NCI-H446 treated with DMSO at 0.1 percent for 48 hours (cell line): ENCODE measurements around the gene NCEH1.
"Not testable (repeated sequence)": the region's sequence is repeated elsewhere in the genome, so short reads cannot be mapped to it uniquely, and the experiment has no call there.

Experiments used
- DNase-seq: peaks from one replicate; lab custom pipeline; 2025; lab: John Stamatoyannopoulos, UW

NCEH1 gene, protein sequence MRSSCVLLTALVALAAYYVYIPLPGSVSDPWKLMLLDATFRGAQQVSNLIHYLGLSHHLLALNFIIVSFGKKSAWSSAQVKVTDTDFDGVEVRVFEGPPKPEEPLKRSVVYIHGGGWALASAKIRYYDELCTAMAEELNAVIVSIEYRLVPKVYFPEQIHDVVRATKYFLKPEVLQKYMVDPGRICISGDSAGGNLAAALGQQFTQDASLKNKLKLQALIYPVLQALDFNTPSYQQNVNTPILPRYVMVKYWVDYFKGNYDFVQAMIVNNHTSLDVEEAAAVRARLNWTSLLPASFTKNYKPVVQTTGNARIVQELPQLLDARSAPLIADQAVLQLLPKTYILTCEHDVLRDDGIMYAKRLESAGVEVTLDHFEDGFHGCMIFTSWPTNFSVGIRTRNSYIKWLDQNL

DNA sequence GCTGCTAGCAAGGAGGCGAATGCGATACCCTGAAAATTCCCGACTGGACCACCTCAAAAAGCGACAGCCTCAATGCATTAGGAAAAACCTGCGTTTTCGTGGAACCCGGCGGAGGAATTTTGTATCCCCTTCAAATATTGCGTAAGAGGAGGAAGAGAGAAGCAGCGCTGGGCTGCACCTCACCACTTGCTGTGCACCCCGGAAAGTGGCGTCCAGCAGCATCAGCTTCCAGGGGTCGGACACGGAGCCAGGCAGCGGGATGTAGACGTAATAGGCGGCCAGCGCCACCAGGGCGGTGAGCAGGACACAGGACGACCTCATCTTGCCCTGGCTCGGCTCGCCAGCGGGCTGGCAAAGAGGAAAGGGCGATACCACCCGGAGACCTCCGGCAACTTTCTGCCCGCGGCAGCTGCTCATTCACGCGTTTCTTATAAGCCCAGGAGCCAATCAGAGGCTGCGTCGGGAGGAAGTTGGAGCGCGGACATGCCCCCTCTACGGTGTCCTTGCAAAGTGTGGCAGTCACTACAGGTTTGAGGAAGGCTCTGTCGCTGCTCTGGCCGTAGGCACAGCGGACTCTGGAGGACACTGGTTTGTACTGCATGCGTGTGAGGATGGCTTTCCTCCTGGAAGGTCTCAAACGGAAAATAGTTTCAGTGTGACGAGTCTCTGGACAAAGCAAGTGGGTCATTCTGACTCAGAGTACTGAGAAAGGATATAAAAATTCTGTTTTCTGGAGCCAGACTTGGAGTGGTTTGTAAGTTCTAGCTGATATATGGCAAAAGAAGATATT is at the start of gene NCEH1:
TSS of gene NCEH1 (minus strand) at position 404 of the 790 bp plus-strand sequence. CDS start at position 321, 83 bp downstream.
- DNase-seq: peak; percentile 84

DNA sequence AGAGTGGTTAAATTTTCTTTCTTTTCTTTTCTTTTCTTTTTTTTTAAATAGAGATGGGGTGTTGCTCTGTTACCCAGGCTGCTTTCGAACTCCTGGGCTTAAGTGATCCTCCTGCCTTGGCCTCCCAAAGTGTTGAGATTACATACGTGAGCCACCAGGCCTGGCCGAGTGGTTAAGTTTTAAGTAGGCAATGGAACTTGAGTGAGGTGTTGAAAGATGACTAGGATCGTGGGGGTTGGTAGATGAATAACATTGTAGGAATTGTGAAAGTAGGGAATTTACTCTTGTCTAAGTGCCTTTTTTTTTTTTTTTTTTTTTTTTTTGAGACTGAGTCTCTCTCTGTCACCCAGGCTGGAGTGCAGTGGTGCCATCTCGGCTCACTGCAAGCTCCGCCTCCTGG is 49.5 kb upstream of the NCEH1 start:
- not testable (repeated sequence) for DNase-seq

DNA sequence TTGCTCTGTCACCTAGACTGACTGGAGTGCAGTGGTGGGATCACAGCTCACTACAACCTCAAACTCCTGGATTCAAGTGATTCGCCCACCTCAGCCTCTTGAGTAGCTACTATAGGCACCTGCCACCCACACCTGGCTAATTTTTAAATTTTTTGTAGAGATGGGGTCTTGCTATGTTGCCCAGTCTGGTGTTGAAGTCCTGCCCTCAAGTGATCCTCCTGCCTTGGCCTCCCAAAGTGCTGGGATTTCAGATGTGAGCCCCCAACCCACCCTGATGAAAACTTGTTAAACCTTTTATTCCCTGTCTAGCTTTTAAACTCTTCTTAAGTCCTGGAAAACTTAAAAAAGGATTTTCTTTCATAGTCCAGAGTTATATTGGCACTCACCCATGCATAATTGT is 42.3 kb upstream of the NCEH1 start:
- no peak for DNase-seq

DNA sequence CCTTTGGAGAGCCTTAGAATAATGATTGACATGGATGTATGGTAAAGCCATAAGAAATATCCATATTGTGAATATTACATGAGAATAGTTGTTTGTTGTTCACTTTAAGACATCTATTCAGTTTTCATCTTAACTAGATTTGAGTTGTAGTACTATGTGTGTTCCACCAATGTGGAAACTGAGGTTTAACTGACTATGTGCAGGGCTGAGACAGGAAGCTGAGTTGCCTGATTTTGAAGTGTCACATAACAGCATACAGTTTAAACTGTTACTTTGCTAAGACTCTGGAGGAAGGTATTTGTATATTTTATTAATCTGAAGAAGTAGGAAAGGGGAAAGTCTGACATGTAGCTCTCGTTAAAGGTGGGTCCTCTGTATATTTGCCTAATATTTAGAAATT is 41.8 kb upstream of the NCEH1 start:
- no peak for DNase-seq

DNA sequence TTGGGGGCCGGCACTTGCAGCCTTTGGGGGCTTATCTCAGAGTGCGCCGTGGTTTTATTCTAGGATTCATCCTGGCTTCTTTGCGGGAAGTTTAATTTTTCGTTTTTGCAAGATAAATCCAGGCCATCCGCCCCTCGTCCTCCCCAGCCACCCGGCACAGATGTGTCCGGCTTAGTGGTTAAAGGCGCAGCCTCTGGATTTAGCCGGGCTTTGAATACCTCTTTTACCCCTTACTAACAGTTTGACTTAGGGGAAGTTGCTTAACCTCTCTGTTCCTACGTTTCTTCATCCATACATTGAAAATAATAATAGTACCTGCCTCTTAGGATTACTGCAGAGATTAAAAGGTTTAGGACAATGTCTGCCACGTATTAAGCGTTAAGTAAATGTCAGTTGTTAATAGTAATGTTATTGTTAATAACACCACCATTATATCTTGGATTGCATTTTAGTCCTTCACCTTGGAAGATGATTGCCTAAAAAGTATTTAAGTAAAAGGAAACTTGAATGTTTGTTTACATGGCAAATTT is 40.4 kb upstream of the NCEH1 start:
- no peak for DNase-seq

DNA sequence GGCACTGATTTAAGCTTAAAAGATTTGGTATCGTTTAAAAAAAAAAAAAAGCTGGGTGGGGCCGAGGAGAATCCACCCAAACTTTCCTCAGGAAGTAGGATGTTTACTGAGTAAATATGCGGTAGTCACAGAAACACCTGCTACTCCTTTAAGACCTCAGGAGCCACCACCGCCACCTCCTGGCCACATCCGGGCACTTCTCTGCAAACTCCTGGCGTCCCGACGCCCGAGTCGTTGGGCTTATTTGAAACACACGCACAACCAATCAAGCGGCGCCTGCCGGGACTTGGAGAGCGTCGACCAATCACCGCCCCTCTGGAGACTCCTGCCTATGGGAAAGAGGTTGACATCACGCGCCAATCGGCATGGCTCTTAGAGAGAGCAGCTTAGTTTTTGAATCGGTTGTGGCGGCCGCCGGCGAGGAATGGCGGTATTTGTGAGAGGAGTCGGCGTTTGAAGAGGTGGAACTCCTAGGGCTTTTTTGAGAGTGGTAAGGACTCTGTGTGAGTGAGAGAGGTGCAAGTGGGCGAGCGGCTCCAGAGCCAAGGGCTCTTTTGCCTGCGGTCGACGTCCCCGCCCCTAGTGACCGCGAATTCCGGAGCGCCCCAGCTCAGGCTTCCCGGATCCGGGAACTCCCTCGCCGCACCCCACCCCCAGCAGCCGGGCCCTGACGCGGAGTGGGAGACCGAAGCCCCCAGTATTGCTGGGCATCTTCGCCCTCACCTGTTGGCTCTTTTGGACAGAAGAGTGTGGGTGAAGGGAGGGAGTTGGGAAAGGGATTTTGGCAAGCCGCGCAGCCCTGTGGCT is 39.7 kb upstream of the NCEH1 start, which contains the start of gene ECT2:
TSS of gene ECT2 (plus strand) at position 359 of the 807 bp plus-strand sequence. CDS start 3,805 bp downstream, outside the sequence.
- peak; percentile 100 for DNase-seq

DNA sequence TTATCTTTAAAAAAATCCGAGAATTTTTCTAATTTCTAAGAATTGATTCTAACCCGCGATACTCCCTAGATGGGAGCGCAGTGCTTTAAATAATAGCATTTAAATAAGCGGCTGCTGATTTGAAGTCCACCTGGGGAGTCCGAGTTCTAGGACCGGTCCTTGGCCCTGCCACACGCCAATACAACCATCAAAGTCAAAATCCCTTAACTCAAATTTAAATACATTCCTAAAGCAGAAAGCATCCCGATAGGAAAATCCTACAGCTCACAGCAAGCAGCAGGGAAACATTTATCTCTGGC is 39.2 kb upstream of the NCEH1 start:
- no peak for DNase-seq

DNA sequence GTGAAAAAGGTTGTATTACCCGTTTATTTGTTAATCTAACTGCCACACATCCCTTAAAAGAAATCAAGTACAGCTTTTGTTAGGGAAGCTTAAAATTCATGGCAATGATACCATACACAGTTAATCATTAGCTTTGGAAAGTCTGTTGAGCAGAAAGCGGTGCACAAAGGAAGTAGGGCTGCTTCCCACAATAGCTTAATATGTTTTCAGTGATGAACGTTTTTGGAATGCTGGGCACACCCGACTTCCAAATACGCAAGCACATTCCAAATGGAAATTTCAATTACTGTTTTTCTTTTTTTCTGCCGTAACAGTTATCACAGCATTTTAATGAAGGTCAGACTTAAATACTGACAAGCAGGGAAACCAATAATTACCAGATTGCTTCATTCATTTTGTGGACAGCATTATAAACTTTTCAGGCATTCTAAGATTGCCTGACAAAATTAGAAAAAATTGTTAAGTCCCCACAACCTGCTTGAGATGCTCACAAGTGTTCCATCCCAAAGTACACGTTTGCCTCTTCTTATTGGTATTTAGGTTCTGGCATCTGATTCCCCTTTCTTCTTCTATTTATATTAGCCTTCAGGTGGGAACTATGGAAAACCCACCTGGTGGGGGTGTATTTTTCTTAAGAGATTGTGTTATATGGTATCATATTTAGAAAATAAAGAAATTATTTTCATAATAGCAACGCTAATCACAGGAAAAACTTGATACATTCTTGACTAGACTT is 38.5 kb upstream of the NCEH1 start:
- DNase-seq: no peak

DNA sequence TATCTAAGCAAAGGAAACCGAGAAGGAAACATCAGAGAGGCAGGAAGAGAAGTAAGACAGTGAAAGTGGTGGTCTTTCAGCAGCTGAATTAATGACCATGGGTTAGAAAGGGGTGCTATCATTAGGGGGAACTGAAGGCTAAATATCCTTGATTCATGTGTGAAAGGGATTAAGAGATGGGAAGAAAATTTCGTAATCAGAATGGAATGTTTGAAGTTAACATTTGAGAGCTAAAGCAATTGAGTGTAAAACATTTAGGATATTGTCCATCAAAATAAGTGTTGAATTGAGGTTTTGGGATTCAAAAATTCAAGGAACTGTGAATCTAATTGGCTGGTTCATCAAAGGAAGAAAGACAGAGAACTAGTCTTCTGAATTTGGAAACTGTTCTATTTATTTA is 35.6 kb upstream of the NCEH1 start:
- no peak for DNase-seq

DNA sequence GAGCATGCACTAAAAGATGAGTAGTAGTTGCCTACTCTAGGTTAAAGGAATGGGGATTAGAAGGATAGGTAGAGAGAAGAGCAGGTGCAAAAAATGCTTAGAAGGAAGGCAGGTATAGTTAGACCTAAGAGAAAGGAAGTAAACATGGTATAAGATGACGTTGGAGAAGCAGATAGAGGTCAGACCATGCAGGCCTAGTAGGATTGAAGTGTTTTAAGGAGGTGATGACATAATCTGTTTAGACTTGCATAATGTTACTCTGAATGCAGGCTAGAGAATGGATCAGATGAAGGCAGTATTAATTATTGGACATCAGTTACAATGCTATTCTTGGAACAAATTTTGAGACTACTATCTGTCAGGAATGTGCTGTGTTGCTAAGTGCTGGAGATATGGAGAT is 28.6 kb upstream of the NCEH1 start:
- no peak for DNase-seq

DNA sequence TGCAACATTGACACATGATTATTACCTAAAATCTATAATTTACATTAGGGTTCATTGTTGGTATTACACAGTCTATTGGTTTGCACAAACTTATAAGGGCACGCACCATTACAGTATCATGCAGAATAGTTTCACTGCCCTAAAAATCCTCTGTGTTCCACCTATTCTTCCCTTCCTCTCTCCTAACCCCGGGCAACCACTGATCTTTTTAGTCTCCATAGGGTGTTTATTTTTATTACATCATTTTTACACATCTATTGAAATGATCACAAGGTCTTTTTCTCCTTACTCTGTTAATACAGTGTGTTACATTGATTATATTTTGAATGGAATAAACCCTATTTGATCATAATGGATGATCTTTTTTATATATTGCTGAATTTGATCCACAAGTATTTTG is 24.1 kb upstream of the NCEH1 start:
- no peak for DNase-seq

DNA sequence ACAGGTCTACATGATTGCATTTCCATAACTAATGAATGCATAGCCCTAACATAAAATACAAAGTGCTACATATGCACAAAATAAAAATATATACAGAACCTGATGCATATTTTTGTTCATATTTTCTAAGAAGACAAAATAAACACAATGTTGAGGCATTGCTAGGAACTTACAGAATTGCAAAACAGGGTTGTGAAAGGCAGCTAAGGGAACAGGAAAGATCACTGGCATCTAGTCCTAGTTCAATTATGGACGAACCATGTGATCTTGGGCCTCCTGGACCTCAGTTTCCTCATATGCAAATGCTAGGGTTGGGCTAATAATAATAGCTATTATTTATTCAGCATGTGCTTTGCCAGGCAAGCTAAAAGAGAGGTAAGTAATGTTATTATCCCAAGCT is 15.5 kb upstream of the NCEH1 start:
- DNase-seq: no peak

DNA sequence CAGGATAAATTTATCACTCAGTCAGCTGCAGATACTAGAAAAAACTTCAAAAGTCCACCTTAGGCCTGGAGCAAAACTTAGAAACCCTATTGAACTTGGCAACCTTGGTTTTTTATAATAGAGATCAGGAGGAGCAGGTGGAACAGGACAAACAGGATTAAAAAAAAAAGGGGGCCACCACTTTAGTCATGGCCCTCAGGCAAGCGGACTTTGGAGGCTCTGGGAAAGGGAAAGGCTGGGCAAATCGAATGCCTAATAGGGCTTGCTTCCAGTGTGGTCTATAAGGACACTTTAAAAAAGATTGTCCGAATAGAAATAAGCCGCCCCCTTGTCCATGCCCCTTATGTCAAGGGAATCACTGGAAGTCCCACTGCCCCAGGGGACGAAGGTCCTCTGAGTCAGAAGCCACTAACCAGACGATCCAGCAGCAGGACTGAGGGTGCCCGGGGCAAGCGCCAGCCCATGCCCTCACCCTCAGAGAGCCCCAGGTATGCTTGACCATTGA is 11.7 kb upstream of the NCEH1 start:
- not testable (repeated sequence) for DNase-seq

DNA sequence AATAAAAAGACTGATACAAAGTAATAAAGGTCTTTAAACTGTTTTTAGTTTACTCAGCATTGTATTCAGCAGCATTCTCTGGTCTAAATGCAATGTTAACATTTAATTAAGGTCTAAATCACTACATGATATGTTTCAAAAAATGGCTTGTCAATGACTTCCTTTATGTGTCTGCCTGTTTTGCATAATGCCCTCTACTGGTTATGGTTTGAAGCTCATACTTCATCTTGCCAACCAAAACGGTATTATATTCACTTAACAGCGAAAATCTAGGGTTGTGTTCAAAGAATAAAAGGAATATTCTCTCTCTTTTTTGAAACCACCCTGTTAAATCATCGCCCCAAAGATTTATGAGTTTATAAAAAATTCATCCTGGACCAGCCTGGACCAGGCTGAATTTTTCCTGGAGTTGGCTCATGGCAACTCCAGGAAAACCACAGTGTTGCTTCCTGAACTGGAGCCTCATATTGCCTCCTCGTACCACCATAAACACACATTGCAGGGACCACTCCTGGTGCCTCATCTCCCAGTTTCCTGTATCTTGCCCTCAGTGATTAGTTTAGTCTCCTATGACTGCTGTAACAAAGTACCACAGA is 6.7 kb upstream of the NCEH1 start:
- DNase-seq: no peak

DNA sequence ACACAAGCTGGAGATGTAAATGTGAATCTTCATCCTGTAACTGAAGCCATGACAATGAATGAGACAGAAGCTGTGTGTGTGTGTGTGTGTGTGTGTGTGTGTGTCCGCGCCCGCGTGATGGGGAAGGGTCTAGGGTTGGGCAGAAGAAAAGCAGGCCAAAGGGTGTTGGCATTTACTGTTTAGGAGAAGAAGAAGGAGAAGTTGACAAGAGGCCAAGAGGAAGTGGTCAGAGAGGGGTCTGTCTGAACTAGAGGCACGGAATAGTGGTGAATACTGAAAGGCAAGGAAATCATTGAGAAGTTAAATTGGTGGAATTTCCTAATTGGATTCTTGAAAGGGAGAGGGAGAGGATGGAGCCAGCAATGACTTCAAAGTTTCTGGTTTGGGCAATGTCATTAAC is 5.6 kb upstream of the NCEH1 start:
- no peak for DNase-seq

DNA sequence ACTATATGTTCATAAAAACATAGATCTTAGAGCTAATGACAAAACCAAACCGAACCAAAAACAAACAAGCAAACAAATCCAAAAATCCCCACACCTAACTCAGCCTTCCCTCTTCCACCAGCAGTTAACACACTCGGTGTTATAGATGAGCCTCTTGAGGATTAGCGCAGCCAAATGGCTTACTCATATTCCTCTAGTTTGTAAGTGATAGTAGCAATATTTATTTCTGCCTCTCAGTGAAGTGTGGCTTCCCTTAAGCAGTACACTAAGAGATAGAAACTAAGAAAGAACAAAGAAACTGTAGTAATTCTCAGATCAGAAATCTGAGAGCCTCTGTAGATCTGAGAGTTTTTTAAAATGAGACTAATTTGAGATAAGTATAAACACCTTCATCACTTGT is 2.4 kb upstream of the NCEH1 start:
- no peak for DNase-seq

DNA sequence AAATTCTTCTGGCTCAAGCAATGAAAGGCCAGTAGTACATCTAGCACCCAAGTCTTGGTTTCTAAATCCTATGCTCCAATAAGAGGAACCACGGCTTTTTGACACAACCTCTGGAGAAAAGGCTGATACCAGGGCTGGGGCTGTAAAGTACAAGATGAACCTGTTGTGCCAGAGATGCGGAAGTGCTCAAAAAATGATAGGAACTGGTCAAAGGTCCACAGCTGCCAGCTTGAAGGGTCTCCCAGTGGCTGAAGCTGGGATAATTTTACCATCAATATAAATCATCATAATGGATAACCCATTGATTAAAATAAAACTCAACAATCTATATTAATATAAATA is 558 bp upstream of the NCEH1 start:
- no peak for DNase-seq

DNA sequence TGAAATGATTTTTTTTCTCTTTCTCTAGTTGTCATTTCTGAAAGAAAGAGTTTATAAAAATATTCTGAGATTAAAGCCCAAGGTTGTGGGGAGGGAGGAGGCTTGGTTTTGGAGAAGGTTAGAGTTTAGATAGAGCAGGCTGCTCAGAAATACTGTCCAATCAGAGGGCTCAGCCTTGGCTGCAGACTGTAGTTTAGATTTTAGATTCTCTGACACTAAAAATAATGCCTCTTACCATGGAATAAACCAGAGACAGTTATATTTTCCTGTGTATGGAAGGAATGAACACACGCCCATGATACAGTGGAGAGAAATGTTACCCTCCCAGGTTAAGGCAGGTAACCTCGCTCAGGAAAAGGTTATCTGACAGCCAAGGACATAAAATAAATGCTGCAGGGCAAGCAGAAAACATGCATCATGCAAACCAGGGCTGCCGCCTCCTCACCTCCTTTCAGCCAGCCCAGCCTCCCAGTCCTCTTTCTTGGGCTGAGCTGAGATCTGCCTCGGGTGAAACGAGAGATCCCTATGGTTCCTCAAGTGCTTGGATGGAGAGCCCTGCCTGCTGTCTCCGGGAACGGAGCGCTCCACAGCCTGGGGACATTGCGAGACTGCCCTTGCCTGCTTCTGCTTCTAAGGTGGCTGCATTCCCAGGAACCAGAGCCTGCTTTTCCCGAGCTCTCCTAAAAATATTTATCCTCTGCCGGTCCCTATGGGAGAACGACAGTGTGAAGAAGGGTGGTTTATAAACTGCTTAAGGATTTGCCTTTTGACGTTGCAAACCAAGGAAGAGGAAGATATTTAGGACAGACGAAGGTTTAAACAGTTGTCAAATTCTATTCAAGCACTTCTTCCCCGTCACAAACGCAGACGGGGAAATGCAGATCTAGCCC is 848 bp downstream of the NCEH1 start:
- DNase-seq: no peak

DNA sequence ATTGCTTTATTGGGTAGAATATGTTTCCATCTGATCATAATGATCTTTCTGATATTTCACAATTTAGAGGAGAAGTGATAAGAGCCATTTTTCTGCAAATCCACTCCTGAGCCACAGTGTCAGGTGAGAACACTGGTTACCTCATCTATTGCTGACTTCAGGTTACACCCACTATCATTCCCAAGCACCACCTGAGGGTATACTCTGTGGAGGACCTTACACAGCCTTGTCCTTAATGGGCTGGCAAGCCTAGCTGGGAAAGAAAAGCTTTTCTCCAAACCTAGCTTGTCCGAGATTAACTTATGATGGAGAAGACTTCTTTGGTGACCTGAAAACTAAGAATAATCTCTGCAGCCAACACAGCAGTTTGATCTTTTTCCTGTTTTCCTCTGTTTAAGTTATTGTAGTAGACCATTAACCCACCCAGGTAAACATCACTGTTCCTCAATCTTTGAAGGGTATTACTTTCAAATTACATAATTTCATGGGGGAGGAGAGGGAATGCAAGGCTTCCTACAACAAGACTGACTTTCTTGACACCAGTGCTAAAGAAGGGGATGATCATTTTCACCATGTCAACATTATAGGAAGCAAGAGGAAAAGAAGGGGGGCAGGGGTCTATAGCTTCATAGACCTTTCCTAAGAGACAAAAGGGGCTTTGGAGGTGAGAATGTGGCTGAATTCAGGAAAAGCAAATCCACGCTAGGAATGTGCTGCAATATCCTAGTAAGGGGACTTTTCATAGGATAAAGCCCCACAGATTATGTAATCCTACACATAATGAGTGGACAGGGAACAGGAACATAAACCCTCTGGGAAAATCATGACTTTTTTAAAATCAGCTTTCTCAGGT is 1.7 kb downstream of the NCEH1 start:
- no peak for DNase-seq
